IPS-18a (cell line): Measurements from ENCODE around the gene PLXNA1.

Experiments used
- H3K27ac ChIP-seq: one replicate; pipeline ENCODE4 v1.5.1; 2013; ENCODE audit warnings: low read length
- H3K27me3 ChIP-seq: one replicate; pipeline ENCODE4 v1.6.1; 2013; ENCODE audit warnings: mild to moderate bottlenecking, low read length; ENCODE audit not compliant: control insufficient read depth, insufficient read depth
- H3K36me3 ChIP-seq: one replicate; pipeline ENCODE4 v1.6.1; 2013; ENCODE audit warnings: low read depth, low read length; ENCODE audit not compliant: control insufficient read depth
- H3K4me1 ChIP-seq: one replicate; pipeline ENCODE4 v1.6.1; 2013; ENCODE audit warnings: low read depth, low read length; ENCODE audit not compliant: control insufficient read depth
- H3K4me3 ChIP-seq: one replicate; pipeline ENCODE4 v1.5.1; 2013; ENCODE audit warnings: low read length
- H3K9ac ChIP-seq: one replicate; pipeline ENCODE4 v1.6.1; 2013; ENCODE audit warnings: mild to moderate bottlenecking, low read length, moderate library complexity
- H3K9me3 ChIP-seq: one replicate; pipeline ENCODE4 v1.6.1; 2013; ENCODE audit warnings: low read depth, low read length; ENCODE audit not compliant: control insufficient read depth

Gene PLXNA1

GRCh38 chr3:127030508-127031412 lies 47.8 kb downstream of the PLXNA1 start:
- Histone ChIP-seq H3K4me1 (no peaks in the 10 kb centered on the region), H3K9me3 (no peaks in the 10 kb centered on the region), H3K27ac (no peak overlapping the region), H3K4me3 (no peak overlapping the region), H3K36me3 (peaks cover 29% of the 10 kb centered on the region), H3K9ac (no peak overlapping the region), H3K27me3 (no peaks in the 10 kb centered on the region)

- Histone ChIP-seq H3K27me3 (no peaks in the 10 kb centered on the region), H3K36me3 (peaks cover 32% of the 10 kb centered on the region), H3K4me1 (no peaks in the 10 kb centered on the region), H3K9ac (no peak overlapping the region), H3K27ac (no peak overlapping the region), H3K4me3 (no peak overlapping the region), H3K9me3 (no peaks in the 10 kb centered on the region)
These were observed 48.5 kb downstream of the PLXNA1 start for GRCh38 chr3:127031413-127031810.

GRCh38 chr3:127031845-127032244 lies 48.9 kb downstream of the PLXNA1 start:
- Histone ChIP-seq H3K27me3 (no peaks in the 10 kb centered on the region), H3K36me3 (peaks cover 32% of the 10 kb centered on the region), H3K9me3 (no peaks in the 10 kb centered on the region), H3K4me1 (no peaks in the 10 kb centered on the region), H3K4me3 (no peak overlapping the region), H3K9ac (no peak overlapping the region), H3K27ac (no peak overlapping the region)

GRCh38 chr3:127032296-127032990 lies 49.5 kb downstream of the PLXNA1 start:
- no peak overlapping the region for H3K9ac ChIP-seq
- no peak overlapping the region for H3K27ac ChIP-seq
- no peaks in the 10 kb centered on the region for H3K27me3 ChIP-seq
- H3K4me3 ChIP-seq, result no peak overlapping the region
- no peaks in the 10 kb centered on the region for H3K4me1 ChIP-seq
- no peaks in the 10 kb centered on the region for H3K9me3 ChIP-seq
- peaks cover 32% of the 10 kb centered on the region for H3K36me3 ChIP-seq
